Astrocyte of the cerebellum (primary cell): Measurements from ENCODE around the gene KCNK16.

Experiments used
- DNase-seq: peaks from one replicate; pipeline ENCODE4 v3.0.0-alpha.2; 2011; ENCODE audit warnings: low read depth
- H3K4me3 ChIP-seq: 2 replicates; pipeline ENCODE4 v1.5.1; 2011; ENCODE audit warnings: mild to moderate bottlenecking, low read depth, low read length, moderate library complexity
- in situ Hi-C: cut with HindIII; loops from 2 replicates; pipeline ENCODE4 v1.10.0; 2017; ENCODE audit warnings: low sequenced_read_pairs
- TF ChIP-seq, protein P1 (sequence below): IDR thresholded peaks from 2 replicates; pipeline ENCODE4 v1.5.1; 2012; ENCODE audit warnings: low read length, low read depth, moderate library complexity, mild to moderate bottlenecking; ENCODE audit errors: missing control alignments

The KCNK16 gene

DNA sequence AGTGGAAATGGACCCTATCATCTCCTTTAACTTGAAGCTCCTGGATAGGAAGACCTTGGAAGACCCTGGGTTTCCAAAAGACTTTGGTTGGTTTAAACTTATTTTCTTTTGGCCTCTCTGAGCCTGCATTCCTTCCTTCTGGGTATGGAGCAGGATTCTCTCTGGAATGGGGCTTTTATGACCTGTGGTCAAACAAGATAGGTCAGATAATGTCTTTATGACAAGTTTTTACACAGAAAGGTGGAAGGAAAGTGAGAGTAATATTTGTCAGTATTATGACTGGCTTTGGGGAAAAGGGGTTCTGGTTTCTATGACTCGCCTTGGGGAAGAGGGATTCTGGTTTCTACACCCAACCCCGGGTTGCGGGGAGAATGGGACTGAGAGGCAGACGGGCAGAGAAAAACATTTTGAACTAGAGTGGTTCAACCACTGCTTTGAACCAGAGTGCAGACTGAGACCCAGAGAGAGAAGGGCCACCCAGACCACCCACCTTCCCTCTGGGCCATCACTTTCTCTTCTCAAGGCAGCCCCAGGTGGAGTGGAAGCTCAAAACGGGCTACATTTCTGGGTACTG lies 55.6 kb downstream of the KCNK16 start:
- TF ChIP-seq, protein P1, sequence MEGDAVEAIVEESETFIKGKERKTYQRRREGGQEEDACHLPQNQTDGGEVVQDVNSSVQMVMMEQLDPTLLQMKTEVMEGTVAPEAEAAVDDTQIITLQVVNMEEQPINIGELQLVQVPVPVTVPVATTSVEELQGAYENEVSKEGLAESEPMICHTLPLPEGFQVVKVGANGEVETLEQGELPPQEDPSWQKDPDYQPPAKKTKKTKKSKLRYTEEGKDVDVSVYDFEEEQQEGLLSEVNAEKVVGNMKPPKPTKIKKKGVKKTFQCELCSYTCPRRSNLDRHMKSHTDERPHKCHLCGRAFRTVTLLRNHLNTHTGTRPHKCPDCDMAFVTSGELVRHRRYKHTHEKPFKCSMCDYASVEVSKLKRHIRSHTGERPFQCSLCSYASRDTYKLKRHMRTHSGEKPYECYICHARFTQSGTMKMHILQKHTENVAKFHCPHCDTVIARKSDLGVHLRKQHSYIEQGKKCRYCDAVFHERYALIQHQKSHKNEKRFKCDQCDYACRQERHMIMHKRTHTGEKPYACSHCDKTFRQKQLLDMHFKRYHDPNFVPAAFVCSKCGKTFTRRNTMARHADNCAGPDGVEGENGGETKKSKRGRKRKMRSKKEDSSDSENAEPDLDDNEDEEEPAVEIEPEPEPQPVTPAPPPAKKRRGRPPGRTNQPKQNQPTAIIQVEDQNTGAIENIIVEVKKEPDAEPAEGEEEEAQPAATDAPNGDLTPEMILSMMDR, result no peak
- H3K4me3 ChIP-seq, result no peak overlapping the region
- no peak for DNase-seq
- in situ Hi-C loops, result no loop called here

- DNase-seq, result no peak
- no peak overlapping the region for H3K4me3 ChIP-seq
- in situ Hi-C loops, result no loop called here
- TF ChIP-seq, protein P1, result no peak
Observed at GRCh38 chr6:39266375-39266774, 56.1 kb downstream of the KCNK16 start.
